NCI-H510A (cell line): ENCODE data around the gene MAGI1.
"Not testable (repeated sequence)": the region's sequence is repeated elsewhere in the genome, so short reads cannot be mapped to it uniquely, and the experiment has no call there.

Source experiments
- DNase-seq: peaks from one replicate; lab custom pipeline; 2025; lab: John Stamatoyannopoulos, UW

The MAGI1 gene

GRCh38 chr3:65873028-65873427 is 165.7 kb downstream of the MAGI1 start:
- no peak for DNase-seq

- peak; percentile 52 for DNase-seq
Observed at GRCh38 chr3:65871305-65872141, 167.2 kb downstream of the MAGI1 start.

DNA sequence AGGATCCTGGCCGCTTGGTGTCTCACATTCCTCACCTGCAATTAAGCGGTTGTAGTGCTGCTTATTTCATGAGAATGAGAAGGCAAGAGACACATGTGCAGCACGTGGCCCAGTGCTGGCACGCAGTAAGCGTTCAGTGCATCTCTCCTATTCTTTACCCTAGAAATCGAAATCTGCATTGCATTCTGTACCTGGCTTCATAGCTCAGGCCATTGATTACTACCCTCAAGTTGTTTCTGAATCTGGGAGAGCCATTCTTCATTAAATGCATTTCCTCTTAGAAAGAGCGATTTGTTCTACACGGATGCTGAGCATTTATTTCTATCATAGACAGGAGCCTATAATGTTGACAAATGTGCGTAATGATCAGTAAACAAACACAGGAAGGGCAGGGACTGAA is 168.9 kb downstream of the MAGI1 start:
- DNase-seq = no peak

DNA sequence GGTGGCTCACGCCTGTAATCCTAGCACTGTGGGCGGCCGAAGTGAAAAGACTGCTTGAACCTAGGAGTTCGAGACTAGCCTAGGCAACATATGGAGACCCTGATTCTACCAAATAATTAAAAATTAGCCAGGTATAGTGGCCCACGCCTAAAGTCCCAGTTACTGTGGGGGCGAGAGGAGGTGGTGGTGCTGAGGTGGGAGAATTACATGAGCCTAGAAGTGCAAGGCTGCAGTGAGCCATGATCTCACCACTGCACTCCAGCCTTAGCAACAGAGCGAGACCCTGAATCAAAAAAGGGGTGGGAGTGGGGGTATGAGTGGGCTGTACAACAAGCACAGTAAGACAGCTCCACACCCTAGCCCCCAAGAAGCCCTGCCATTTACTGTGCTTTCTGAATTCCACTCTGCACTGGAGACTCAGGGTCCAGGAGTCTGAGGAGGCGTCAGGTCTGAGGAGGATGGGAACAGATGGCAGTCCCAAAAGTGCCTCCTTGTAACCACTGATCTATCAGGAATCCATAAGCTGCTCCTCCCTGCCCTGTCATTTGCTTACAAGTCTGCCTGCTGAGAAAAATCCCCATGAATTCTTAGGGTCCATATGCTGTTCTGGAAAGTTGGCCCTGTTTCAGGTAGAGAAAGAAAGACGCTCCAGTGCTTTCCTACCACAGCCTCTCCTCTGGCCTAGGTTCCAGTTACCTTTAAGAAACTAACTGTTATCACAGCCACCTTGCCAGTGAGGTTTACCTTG is 171.1 kb downstream of the MAGI1 start:
- DNase-seq = no peak

GRCh38 chr3:65864357-65864904 is 174.3 kb downstream of the MAGI1 start:
- DNase-seq = no peak

DNA sequence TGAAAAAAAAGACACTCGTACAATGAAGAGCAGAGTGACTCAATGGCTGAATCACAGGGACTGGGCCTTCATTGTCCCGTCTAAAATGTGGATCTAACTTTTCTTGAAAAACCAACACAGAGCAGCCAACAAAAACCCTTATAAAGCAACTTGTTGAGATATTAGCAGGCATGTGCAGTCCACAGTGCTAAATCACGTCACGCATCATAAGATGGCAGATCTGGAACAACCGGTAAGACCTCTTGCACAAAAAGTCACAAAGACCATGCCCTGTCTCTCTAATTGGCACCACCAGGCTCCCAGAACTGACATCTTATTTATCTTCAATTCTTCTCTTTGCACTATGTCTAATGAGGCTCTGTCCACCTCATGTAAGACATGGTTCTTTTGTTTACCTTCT is 177.0 kb downstream of the MAGI1 start:
- no peak for DNase-seq

DNA sequence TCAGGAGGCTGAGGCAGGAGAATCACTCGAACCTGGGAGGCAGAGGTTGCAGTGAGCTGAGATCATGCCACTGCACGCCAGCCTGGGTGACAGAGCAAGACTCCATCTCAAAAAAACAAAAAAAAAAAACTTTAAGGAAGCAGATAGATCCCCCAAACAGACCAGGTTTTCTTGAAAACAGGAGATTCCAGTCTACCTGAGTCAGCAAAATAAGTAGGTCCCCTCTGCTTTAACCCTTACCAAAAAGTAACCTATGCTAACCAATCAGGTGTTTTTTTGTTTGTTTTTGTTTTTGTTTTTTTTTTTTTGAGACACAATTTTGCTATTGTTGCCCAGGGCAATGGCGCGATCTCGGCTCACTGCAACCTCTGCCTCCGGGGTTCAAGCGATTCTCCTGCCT is 179.1 kb downstream of the MAGI1 start:
- DNase-seq = not testable (repeated sequence)

- DNase-seq = no peak
Observed at GRCh38 chr3:65858749-65859148, 180.0 kb downstream of the MAGI1 start.

DNA sequence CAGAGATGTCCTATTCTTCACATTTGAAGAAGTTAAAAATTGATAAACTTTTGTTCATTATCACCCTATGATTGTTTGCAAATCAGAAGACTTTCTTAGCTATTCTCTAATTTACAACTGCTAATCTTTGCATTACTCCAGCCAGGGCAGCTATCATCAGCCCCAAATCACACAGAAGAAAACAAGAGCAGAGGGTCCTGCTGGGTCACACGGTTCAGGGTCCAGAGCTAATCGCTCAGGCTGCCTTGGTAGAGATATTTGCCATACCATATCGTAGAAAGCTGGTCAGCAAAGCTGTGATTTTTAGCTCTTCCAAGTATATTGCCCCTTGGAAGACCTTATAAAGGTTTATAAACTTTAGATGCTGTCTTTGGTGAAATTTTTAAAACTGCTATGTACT is 181.4 kb downstream of the MAGI1 start:
- DNase-seq = no peak

DNA sequence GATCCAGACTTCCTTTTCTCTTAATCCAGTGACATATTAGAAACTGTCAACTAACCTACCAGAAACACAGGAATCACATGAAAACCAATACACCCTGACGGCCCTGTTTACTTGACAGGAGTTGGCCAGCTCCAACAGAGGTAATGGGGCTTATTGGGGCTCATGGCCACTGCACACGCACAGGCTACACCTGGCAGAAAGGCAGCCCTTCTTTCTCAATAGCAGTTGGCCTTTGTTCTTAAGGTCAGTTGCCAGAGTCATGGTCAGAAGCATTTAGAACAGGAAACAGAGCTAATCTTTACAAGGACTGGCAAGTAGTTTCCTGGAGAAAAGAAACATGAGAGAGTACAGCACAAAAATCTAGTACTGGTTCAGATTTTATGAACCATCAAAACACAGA is 181.8 kb downstream of the MAGI1 start:
- no peak for DNase-seq

GRCh38 chr3:65855370-65856100 is 183.2 kb downstream of the MAGI1 start:
- no peak for DNase-seq

GRCh38 chr3:65854606-65855304 is 184.0 kb downstream of the MAGI1 start:
- DNase-seq = peak; percentile 61

- DNase-seq = no peak
Observed at GRCh38 chr3:65851827-65852226, 186.9 kb downstream of the MAGI1 start.

DNA sequence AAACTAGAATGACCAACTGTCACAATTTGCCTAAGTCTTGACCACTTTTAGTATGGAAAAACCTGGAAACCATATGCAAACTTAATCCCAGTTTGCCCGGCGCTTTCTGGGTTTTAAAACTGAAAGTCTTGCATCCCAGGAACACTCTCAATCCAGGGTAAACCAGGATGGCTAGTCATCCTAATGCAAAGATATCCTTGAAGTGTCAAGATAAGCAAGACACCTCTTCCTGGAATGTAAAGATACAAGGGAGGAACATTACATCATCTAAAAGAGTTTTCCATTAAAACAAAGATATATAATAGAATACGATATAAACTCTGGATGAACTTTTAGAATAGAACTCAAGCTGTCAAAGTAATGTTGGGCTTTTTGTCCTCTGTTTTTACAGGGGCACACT is 188.5 kb downstream of the MAGI1 start:
- DNase-seq = no peak

- DNase-seq = no peak
Observed at GRCh38 chr3:65848024-65848423, 190.7 kb downstream of the MAGI1 start.

GRCh38 chr3:65846936-65847335 is 191.8 kb downstream of the MAGI1 start:
- DNase-seq = no peak

- no peak for DNase-seq
Observed at GRCh38 chr3:65844370-65844769, 194.3 kb downstream of the MAGI1 start.

GRCh38 chr3:65843732-65844131 is 195.0 kb downstream of the MAGI1 start:
- no peak for DNase-seq

DNA sequence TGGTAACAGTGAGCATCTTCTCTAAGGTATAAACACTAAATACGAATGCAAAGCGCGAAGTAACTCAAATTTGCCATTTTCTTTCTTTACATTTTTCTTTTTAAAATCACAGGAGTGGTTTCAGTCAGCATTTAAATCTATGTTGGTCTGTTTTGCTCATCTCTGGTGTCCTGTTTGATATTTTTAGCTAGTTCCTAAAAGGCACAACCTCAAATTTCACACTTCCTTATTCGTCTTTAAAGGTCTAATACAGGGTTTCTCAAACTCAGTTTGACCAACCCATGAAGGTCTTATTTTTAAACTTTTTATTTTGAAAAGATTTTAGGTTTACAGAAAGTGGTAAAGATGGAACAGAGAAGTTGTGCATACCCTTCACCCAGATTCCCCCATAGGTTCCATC is 201.1 kb downstream of the MAGI1 start:
- DNase-seq = no peak

DNA sequence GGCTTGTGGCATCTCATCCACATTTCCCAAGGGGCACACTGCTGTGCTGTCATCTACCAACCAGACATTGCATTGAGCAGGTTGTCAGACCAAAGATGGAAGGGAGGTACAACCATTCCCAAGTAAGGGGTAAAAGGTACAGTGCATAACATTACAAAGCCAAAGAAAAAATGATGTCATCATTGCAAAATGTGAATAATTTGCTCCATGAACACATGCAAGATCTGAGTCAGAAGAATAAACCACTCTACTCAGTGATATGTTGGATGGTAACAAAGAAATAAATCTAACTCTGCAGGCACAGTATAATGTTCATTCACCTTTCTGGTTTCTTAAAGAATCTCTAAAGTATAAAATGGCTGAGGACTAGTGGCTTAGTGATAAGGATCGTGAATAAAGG is 202.7 kb downstream of the MAGI1 start:
- no peak for DNase-seq

DNA sequence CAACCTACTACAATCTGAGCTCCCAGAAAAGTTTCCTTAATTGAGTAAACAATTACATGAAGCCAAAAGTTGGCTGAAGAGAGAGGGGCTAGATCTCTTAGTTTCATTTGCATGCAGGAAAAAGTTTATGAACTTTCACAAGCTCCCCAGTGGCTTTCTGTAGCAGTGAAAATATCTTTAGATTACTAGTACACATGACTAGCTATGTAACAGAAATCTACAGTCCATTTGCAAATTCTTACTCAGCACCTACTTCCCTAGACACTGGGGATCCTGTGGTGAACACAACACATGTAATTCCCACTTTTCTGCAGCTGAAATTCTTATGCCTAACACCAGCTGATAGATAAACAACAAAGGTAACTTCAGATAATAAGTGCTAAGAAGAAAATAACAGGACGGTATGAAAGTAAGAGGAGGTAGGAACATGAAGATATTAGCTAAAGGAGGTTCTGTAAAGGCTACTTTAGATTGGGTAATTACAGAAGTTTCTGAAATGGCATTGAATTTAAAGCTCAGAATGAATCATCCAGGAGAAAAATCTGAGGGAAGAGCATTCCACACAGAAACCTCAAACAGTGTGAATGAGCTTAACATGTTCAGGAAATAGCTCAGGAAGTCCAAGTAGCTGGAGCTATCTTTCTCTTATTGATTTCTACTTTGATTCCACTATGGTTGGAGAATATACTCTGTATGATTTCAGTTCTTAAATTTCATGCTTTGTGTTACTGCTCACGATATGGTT is 204.8 kb downstream of the MAGI1 start:
- no peak for DNase-seq
